Caki2 (cell line): ENCODE results near the gene EYS. TPM values are rescaled to one million over a fixed set of nuclear protein-coding genes. Genes with fewer than 3 reads are reported as not detected.

Experiments
- DNase-seq: peaks from one replicate; pipeline ENCODE4 v3.0.0-alpha.2; 2015; ENCODE audit warnings: low read depth
- in situ Hi-C: cut with HindIII; loops from 2 replicates; pipeline ENCODE4 v1.10.0; 2016; ENCODE audit warnings: low sequenced_read_pairs, low pct_unique_long_range_greater_than_20kb, mixed read lengths
- total RNA-seq: library from RNA; depleted of rRNA; stranded (reverse); fragments of >200 nt; shearing (Covaris generic); gene quantifications from 2 replicates; pipeline ENCODE4 v1.2.3, GENCODE V29; 2014; ENCODE audit warnings: low replicate concordance

Gene EYS
- total RNA-seq, 1 experiment from 2014 or later = not detected

DNA sequence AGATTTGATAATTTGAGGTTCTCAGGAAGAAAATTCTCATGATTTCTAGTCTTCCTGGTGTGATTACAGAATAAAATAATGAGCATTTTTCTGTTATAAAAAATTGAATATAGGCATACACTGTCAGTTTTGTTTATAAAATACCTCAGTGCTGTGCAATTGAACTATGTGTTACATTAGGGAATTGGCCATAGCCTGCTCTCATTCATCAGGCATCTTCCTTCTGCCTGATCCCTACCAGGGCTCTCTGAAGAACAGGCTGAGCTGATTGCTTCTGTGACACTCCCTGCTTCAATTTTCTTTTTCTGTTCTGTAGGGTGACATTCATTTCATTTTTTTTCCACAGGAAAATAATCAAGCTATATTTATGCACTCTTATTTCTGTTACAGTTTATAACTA, 1908.6 kb downstream of the EYS start:
- in situ Hi-C loops = no loop called here
- no peak for DNase-seq

DNA sequence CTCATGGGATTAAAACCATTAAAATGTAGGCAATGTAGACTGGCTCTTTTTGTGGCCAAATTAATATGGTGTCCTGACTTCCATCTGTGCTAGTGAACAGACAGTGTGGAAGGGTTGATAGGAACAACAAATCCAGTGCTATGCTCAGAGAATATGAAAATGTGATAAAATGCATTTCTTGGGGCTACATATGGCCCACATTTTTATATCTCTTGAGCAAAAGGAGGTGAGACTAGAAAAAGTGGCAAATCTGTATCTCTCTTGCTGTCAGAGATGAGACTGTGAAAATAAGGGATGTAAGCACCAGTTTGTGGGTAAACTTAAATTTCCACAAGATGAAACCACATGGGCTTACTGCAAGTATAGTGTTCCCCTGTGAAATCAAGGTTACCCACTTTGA, 1909.3 kb downstream of the EYS start:
- in situ Hi-C loops = no loop called here
- DNase-seq = no peak

GRCh38 chr6:63795826-63796225, 1911.2 kb downstream of the EYS start:
- no peak for DNase-seq
- in situ Hi-C loops = no loop called here

DNA sequence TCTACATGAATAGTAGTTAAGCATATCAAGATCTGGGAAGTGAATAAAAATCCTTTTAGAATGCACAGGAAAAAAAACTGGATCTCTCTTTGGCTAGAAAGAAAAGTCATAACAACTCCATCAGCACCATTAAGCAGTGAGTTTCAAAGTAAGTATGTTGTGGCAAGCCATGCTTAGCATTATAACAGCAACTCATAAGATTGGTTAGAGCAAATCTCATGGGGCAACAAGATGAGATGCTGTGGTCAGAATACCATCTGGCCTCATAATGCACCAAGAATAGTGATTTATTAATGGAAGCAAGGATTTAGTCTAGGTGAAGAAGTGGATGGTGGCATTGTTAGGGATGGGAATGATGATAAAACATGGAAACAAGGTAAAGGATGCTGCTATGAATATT, 1912.0 kb downstream of the EYS start:
- in situ Hi-C loops = no loop called here

DNA sequence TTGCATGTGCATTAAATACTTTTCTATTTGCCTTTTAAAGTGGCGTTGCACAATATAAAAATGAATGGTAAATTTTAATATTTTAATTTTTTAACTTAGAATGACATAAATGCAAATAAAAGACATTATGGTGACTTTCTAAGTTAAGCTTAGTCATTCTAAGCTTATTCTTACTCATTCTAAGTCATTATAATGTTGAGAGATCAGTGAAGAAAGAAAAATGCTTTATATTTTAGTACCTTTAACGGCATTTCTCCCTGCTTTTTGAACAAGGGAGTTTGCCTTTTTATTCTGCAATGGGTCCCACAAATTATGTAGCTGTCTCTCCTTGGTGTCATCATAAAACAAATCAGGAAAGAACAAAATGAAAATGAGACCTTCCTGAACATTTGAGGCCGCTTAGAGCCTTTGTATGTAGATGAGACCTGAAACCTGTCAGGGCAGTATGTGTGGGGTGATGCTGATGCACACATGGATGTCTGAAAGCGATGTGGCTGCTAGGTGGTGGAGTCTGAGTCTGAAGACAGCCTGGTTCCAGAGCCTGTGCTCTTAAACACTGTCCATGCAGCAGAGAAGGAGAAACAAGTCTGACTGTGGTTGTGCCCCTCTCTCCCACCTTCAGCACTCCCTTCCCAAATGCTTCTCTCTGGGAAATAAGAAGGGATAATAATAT, 1913.4 kb downstream of the EYS start:
- in situ Hi-C loops = no loop called here
- no peak for DNase-seq

More for the DNA sequence above, 1912.0 kb downstream of the EYS start:
- no peak for DNase-seq

DNA sequence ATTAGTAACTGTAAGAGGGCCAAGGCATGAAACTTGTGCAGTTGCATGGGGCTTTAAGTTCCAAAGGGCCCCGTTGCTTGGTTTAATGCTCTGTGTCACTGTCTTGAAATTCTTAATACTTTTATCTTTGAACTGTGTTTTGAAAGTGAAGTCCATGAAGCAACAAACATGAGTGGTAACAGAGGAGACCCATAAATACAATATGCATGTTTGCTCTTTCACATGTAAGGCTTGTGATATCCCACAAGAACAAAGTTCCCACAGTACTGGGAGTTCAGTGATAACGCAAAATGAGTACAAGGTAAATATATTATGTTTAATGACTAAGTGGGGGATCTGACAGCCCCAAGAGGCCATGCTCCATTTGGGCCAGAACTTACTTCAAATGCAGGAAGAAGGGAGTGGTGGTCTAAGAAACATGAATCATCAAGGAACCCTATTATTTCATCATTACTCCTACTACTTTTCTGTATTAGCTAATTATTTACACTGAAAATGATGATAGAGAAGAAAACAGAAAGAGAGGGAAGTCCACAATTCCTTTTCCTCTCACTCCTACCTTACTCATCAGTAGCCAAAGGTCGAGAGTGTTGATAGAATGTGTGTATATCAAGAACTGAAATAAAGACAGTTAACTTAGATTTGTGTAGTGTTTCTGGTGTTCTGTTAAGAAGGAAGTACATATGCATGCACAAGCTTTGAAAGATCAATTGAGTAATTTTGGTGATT, 1914.1 kb downstream of the EYS start:
- in situ Hi-C loops = no loop called here
- no peak for DNase-seq

DNA sequence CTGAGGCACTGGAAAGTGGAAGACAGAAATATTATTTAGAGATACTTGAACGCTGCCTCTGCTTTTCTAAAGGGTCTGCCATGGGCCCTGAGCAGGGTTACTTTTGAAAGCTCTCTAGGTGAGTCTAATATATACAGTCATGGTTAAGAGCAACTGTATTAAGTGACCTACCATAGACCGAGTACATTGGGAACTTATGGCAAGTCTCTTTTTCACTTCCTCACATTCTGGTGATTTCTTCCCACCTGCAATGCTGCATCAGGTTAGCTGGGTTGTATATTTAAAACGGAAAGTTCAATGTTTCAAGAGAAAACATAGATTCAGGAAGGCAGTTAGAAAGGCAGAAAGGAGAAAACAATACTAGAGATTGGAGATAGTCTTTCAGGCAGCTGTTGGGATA, 1916.7 kb downstream of the EYS start:
- no peak for DNase-seq
- in situ Hi-C loops = no loop called here

DNA sequence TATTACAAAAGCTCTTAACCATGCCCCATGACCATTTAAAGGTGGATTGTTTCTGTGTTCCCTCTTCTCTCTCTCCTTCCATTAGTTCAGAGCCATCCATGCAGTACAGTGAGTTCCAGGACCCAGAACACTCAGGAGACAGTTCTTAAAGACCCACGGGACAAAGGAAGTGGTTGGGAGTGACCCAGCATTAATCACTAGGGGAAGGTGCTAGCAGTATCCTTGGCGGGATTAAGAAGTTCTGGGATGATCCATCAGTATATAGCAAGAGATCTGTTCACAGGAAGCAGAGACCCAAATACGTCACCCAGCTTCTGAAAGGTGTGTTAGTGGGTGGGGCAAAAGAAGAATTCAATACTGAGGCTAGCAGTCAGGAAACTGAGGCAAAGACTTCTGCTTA, 1917.3 kb downstream of the EYS start:
- in situ Hi-C loops = no loop called here

GRCh38 chr6:63788569-63788968, 1918.5 kb downstream of the EYS start:
- no peak for DNase-seq
- in situ Hi-C loops = no loop called here

More for the DNA sequence above, 1917.3 kb downstream of the EYS start:
- no peak for DNase-seq

DNA sequence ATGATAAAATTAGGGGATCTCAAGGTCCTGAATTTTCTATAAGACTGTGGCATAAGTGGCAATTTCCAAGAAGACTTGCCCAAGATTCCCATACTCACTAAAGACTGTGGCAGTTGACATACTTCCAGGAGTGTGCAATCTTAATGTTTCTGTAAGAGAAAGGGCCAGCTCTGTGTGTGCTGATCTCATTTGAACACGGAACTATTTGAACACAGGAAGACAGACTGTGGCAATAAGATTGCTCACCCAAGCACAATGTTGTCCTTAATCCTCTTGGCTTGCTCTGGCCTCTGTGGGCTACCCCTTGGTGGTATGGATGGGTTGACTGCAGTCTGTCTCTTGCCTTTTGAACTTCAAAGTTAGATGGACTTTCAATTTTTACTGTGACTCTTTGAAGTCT, 1920.0 kb downstream of the EYS start:
- in situ Hi-C loops = no loop called here
- DNase-seq = no peak

GRCh38 chr6:63785006-63785405, 1922.0 kb downstream of the EYS start:
- DNase-seq = no peak
- in situ Hi-C loops = no loop called here

DNA sequence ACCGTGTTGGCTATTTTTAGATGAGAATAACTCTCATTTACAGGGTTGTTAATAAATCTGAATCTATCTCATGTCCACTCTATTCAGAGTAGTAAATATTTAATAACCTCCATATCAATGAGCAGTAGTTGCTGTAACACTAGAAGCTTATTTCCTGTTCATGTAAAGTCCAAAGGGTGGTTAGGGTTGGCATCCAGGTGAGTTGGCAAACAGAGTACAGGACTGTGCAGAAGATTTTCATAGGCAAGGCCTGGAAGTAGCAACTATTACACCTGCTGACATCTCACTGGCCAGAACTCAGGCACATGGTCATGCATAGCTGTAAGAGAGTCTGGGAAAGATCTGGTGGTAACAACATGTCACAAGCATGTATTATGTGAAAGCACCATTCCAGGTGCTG, 1923.9 kb downstream of the EYS start:
- in situ Hi-C loops = no loop called here
- no peak for DNase-seq

- DNase-seq = no peak
- in situ Hi-C loops = no loop called here
These were observed 1932.1 kb downstream of the EYS start for GRCh38 chr6:63774961-63775360.

GRCh38 chr6:63773200-63773599, 1933.8 kb downstream of the EYS start:
- in situ Hi-C loops = no loop called here
- DNase-seq = no peak

GRCh38 chr6:63765828-63766227, 1941.2 kb downstream of the EYS start:
- no peak for DNase-seq
- in situ Hi-C loops = no loop called here

GRCh38 chr6:63764318-63764916, 1942.6 kb downstream of the EYS start:
- in situ Hi-C loops = no loop called here
- peak; percentile 23 for DNase-seq

- no peak for DNase-seq
- in situ Hi-C loops = no loop called here
These were observed 1946.8 kb downstream of the EYS start for GRCh38 chr6:63760199-63760598.

GRCh38 chr6:63759605-63760105, 1947.4 kb downstream of the EYS start:
- in situ Hi-C loops = no loop called here
- DNase-seq = no peak

GRCh38 chr6:63757826-63758225, 1949.2 kb downstream of the EYS start:
- in situ Hi-C loops = no loop called here
- DNase-seq = no peak
